ENCODE measurements around the gene BCLAF1. TPM values are rescaled to one million over a fixed set of nuclear protein-coding genes. Genes with fewer than 3 reads are reported as not detected.

Gene BCLAF1
- total RNA-seq, 3 donors from 2014 or later: 241 to 270 (median 261) TPM

DNA sequence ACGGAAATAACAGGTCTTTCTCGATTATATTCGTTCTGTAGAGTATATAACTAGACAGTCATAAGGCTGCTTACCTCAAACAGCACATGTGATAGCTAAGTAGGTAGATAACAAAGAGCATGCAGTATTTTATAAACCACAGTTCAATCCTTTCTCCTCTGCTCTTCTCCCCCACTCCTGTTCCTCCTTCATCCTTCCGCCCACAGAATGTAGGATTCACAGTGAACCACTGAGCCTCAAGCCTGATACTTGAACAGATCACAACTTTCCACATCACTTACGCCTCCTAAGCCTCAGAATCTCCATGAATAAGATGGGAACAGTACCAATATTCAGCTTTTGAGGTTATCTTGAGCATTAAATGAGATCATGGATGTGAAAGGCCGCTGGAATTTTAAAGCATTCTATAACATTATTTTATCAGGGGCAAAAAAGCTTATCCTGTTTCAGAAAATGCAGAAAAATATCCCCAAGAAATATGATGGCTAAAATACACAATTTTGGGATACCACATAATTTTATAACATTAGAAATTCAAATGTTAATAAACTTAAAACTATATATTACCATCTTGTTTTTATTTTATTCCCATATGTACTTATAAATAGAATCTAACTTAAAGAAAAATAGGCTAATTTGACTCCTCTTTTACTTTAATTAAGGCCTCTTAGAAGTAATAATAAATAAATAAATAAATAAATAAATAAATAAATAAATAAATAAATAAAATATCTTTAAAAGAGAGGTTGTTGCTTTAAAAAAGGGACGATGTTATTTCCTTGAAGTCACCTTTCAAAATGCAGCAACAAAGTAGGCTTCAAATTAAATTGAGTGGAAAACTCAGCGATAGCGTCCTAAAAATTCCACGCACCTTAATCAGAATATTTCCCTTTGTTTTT lies 72.9 kb downstream of the BCLAF1 start:
- Mint-ChIP-seq H3K4me1 (ENCODE audit: low read depth) (no peaks in the 10 kb centered on the region), H3K9me3 (peaks cover 5% of the 10 kb centered on the region), H3K27me3 (ENCODE audit: low read depth) (no peaks in the 10 kb centered on the region), H3K4me3 (no peak overlapping the region), H3K36me3 (ENCODE audit: insufficient read depth) (no peaks in the 10 kb centered on the region)
- DNase-seq: no peak
- no peak for ATAC-seq

DNA sequence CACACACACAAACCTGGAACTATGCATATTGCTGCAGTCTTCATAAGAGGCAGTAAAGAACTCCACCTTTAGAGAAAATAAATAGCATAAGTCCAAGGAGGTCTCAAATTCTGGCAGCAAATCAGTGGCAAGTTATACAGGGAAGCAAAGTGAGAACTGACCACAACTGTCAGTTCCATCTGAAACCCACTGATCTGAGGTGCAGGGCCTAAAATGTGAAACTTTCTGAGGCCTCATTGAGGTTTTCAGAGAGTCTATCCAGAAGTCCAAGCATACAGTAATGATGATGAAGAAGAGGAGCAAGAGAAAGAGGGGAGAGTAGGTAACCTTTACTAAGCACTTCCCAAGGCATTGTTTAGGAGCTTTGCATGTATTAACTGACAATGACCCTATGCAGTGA lies 75.8 kb downstream of the BCLAF1 start:
- Mint-ChIP-seq H3K27me3 (ENCODE audit: low read depth) (no peaks in the 10 kb centered on the region), H3K36me3 (ENCODE audit: insufficient read depth) (no peaks in the 10 kb centered on the region), H3K9me3 (no peaks in the 10 kb centered on the region), H3K4me3 (no peak overlapping the region), H3K4me1 (ENCODE audit: low read depth) (no peaks in the 10 kb centered on the region)
- DNase-seq: no peak
- ATAC-seq: no peak

DNA sequence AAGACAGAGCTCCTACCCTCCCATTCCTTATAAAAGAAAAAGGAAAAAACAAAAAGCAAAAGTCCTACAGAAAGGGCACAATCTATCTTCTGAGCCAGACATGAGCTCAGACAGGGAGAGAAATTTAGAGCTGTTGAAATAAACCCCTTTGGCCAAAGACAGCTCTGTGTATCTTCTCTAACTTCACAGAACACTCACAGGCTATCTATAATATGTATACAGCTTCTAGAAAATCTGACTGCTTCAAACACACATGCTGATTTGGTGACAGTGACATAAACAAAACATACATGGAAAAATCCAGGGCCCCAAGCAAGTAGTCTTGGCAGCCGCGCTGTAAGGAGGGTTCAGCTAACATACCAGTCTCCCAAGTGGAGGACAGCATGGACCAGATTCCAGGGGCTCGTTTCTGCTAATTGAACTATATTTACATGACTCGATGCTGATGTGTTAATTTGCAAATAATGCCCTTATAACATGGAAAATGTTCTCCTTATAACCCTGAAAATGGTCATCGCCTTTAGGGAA lies 76.6 kb downstream of the BCLAF1 start:
- no peak for DNase-seq
- no peaks in the 10 kb centered on the region for H3K9me3 Mint-ChIP-seq
- no peaks in the 10 kb centered on the region for H3K27me3 Mint-ChIP-seq (ENCODE audit: low read depth)
- no peaks in the 10 kb centered on the region for H3K4me1 Mint-ChIP-seq (ENCODE audit: low read depth)
- no peak for ATAC-seq
- H3K4me3 Mint-ChIP-seq: no peak overlapping the region
- H3K36me3 Mint-ChIP-seq (ENCODE audit: insufficient read depth): no peaks in the 10 kb centered on the region

DNA sequence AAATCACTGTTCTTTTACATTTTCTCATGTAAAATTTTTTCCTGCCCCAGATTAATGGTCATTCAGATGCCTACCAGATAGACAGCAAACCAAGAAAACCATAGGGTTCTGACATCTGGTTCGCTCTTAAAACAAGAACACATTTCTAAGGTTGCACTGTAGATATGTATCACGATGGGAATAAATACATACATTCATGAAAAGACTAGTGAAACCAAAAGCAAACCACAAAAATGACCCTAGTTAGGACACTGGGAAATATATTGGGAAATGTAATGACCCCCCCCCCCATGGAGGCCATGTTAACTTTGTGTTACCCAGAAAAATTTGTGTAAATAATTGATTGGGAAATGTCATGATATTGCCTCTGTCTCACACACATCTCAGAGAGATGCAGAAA lies 77.0 kb downstream of the BCLAF1 start:
- no peaks in the 10 kb centered on the region for H3K36me3 Mint-ChIP-seq (ENCODE audit: insufficient read depth)
- DNase-seq: no peak
- no peaks in the 10 kb centered on the region for H3K4me1 Mint-ChIP-seq (ENCODE audit: low read depth)
- ATAC-seq: no peak
- H3K9me3 Mint-ChIP-seq: no peaks in the 10 kb centered on the region
- H3K4me3 Mint-ChIP-seq: no peak overlapping the region
- no peaks in the 10 kb centered on the region for H3K27me3 Mint-ChIP-seq (ENCODE audit: low read depth)

DNA sequence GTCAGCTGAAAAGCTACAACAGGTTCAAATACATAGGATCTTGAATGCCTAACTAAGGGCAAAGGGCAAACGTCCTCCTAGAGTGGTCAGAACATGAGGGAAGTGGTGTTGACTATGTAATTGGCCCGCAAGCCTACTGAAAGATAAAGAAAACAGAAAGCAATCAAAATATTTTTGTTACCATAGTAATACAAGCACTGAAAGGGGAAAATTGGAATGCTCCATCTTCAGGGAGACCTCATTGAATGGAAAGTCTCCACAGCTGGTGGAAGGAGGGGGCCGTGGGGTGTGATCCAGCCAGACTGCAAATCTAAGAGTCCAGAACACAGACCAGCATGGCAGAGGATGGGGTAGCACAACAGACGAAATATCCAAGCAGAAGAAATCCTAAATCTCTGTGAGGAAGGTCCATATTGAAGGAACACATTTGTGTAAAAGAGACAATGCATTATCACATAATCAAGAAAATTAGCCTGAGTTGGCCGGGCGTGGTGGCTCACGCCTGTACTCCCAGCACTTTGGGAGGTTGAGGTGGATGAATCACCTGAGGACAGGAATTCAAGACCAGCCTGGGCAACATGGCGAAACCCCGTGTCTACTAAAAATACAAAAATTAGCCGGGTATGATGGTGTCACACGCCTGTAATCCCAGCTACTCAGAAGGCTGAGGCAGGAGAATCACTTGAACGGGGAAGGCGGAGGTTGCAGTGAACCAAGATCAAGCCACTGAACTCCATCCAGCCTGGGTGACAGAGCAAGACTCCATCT lies 79.1 kb downstream of the BCLAF1 start:
- Mint-ChIP-seq H3K36me3 (ENCODE audit: insufficient read depth) (no peaks in the 10 kb centered on the region), H3K4me1 (ENCODE audit: low read depth) (no peaks in the 10 kb centered on the region), H3K9me3 (no peaks in the 10 kb centered on the region), H3K27me3 (ENCODE audit: low read depth) (peaks cover 2% of the 10 kb centered on the region), H3K4me3 (no peak overlapping the region)
- DNase-seq: no peak
- no peak for ATAC-seq

DNA sequence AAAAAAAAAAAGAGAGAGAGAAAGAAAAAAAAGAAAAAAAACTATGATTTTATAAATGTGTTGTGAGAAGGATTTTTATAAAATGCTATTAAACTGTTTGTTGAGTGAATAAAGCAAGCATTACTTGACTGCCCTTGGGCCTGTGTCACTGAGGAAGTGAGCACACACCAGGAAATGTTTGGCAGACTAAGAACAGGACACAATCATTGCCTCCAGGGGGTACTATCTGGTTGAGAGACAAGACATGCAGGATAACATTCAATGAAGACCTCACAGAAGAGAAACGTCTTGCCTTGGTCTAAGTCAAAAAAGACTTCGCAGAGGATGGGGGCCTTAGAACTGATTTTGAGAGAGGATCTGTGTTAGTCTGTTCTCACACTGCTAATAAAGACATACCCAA lies 80.2 kb downstream of the BCLAF1 start:
- DNase-seq: no peak
- no peak for ATAC-seq
- no peaks in the 10 kb centered on the region for H3K4me1 Mint-ChIP-seq (ENCODE audit: low read depth)
- H3K9me3 Mint-ChIP-seq: no peaks in the 10 kb centered on the region
- H3K27me3 Mint-ChIP-seq (ENCODE audit: low read depth): peaks cover 2% of the 10 kb centered on the region
- H3K36me3 Mint-ChIP-seq (ENCODE audit: insufficient read depth): no peaks in the 10 kb centered on the region
- H3K4me3 Mint-ChIP-seq: no peak overlapping the region

DNA sequence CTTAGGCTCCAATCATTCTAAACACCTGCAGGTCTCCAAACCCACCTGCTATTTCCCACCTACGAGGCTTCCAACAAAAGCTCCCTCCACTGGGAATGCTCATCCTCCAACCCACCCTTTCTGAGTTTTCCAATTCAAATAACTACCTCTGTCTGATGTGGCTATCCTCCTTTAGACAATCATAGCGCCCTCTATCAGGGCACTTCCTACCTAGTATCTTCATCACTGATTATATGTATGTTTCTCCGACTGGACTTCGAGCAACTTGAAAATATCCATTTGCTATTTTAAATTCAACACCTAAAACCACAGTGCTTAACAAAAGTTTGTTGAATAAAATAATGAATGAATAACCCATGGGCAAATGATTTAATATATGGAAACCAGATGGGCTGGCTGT lies 80.9 kb downstream of the BCLAF1 start:
- Mint-ChIP-seq H3K36me3 (ENCODE audit: insufficient read depth) (no peaks in the 10 kb centered on the region), H3K27me3 (ENCODE audit: low read depth) (peaks cover 2% of the 10 kb centered on the region), H3K9me3 (no peaks in the 10 kb centered on the region), H3K4me3 (no peak overlapping the region), H3K4me1 (ENCODE audit: low read depth) (no peaks in the 10 kb centered on the region)
- ATAC-seq (no peak), DNase-seq (no peak)

Other genes with a start within 250 kb of the BCLAF1 start
- 10 to 100 TPM in 2 of 3 donors, 1 to 10 TPM in 1; 9.9 to 16.7 (median 13.4) TPM for gene MTFR2, start 39.5 kb downstream of the BCLAF1 start, total RNA-seq